Activated CD4-positive, alpha-beta T cell treated with anti-CD3 and anti-CD28 coated beads for 24 hours (primary cell): ENCODE results near the gene CARMIL1.
A peak's percentile ranks its signal among the peaks of the same experiment; 100 is the strongest.
"Not testable (repeated sequence)": the region's sequence is repeated elsewhere in the genome, so short reads cannot be mapped to it uniquely, and the experiment has no call there.

Experiments
- DNase-seq, 2 donors: peaks; one replicate each; pipeline ENCODE4 v3.0.0-alpha.2; 2020; ENCODE audit warnings: low read depth in 2 of 2

CARMIL1 gene

GRCh38 chr6:25277386-25277785, 1.8 kb upstream of the CARMIL1 start:
- DNase-seq: no peak

- no peak for DNase-seq
These were observed 1.3 kb upstream of the CARMIL1 start for GRCh38 chr6:25277857-25278256.

GRCh38 chr6:25278261-25278913, 787 bp upstream of the CARMIL1 start:
- peak in 1 of 2 donors; percentile 2 for DNase-seq

GRCh38 chr6:25279748-25280343, 672 bp downstream of the CARMIL1 start:
- DNase-seq: peak in 1 of 2 donors; percentile 2

- DNase-seq: peak in 1 of 2 donors; percentile 5
These were observed 1.3 kb downstream of the CARMIL1 start for GRCh38 chr6:25280344-25281074.

- DNase-seq: no peak
These were observed 7.7 kb downstream of the CARMIL1 start for GRCh38 chr6:25286891-25287290.

- no peak for DNase-seq
These were observed 8.8 kb downstream of the CARMIL1 start for GRCh38 chr6:25287941-25288340.

- DNase-seq: no peak
These were observed 9.3 kb downstream of the CARMIL1 start for GRCh38 chr6:25288518-25288917.

GRCh38 chr6:25290306-25291060, 11.3 kb downstream of the CARMIL1 start:
- DNase-seq: no peak

GRCh38 chr6:25292384-25292783, 13.2 kb downstream of the CARMIL1 start:
- no peak for DNase-seq

GRCh38 chr6:25295651-25296050, 16.5 kb downstream of the CARMIL1 start:
- DNase-seq: no peak

- no peak for DNase-seq
These were observed 17.2 kb downstream of the CARMIL1 start for GRCh38 chr6:25296217-25296905.

- DNase-seq: no peak
These were observed 17.9 kb downstream of the CARMIL1 start for GRCh38 chr6:25297039-25297441.

GRCh38 chr6:25297823-25298522, 18.8 kb downstream of the CARMIL1 start:
- no peak for DNase-seq

GRCh38 chr6:25298523-25298865, 19.3 kb downstream of the CARMIL1 start:
- not testable (repeated sequence) for DNase-seq

- no peak for DNase-seq
These were observed 22.2 kb downstream of the CARMIL1 start for GRCh38 chr6:25301362-25301761.

GRCh38 chr6:25302151-25302550, 23.0 kb downstream of the CARMIL1 start:
- DNase-seq: no peak

- DNase-seq: no peak
These were observed 23.5 kb downstream of the CARMIL1 start for GRCh38 chr6:25302677-25303128.

- DNase-seq: no peak
These were observed 24.1 kb downstream of the CARMIL1 start for GRCh38 chr6:25303254-25303653.

GRCh38 chr6:25306379-25306778, 27.2 kb downstream of the CARMIL1 start:
- DNase-seq: no peak
